WTC11 (cell line): ENCODE results near the gene MGARP.

ENCODE experiments used
- ATF1 ChIP-seq: sonication (generic); formaldehyde crosslinking; IDR thresholded peaks from 2 replicates; pipeline ENCODE4 v1.8.1; 2023; ENCODE audit warnings: mild to moderate bottlenecking, moderate library complexity, missing genetic modification reagents
- FOXP1 ChIP-seq: sonication (generic); formaldehyde crosslinking; IDR thresholded peaks from 2 replicates; pipeline ENCODE4 v1.8.0; 2022; ENCODE audit warnings: missing genetic modification reagents, mild to moderate bottlenecking, moderate library complexity, borderline replicate concordance
- HMGXB4 ChIP-seq: sonication (generic); formaldehyde crosslinking; IDR thresholded peaks from 2 replicates; pipeline ENCODE4 v1.8.1; 2023; ENCODE audit warnings: mild to moderate bottlenecking, moderate library complexity, missing genetic modification reagents
- NFE2L1 ChIP-seq: sonication (generic); formaldehyde crosslinking; IDR thresholded peaks from 2 replicates; pipeline ENCODE4 v1.8.1; 2023; ENCODE audit warnings: missing genetic modification reagents
- ZNF121 ChIP-seq: sonication (generic); formaldehyde crosslinking; IDR thresholded peaks from 2 replicates; pipeline ENCODE4 v1.8.0; 2023; ENCODE audit warnings: missing genetic modification reagents
- ZNF138 ChIP-seq: sonication (generic); formaldehyde crosslinking; conservative IDR thresholded peaks from 2 replicates; pipeline ENCODE4 v1.8.1; 2022; ENCODE audit warnings: mild to moderate bottlenecking, moderate library complexity, missing genetic modification reagents
- TF ChIP-seq, protein P1 (sequence below): fragments of 200-600 bp; IDR thresholded peaks from 2 replicates; pipeline ENCODE4 v1.8.0; 2022; ENCODE audit warnings: antibody characterized with exemption

DNA sequence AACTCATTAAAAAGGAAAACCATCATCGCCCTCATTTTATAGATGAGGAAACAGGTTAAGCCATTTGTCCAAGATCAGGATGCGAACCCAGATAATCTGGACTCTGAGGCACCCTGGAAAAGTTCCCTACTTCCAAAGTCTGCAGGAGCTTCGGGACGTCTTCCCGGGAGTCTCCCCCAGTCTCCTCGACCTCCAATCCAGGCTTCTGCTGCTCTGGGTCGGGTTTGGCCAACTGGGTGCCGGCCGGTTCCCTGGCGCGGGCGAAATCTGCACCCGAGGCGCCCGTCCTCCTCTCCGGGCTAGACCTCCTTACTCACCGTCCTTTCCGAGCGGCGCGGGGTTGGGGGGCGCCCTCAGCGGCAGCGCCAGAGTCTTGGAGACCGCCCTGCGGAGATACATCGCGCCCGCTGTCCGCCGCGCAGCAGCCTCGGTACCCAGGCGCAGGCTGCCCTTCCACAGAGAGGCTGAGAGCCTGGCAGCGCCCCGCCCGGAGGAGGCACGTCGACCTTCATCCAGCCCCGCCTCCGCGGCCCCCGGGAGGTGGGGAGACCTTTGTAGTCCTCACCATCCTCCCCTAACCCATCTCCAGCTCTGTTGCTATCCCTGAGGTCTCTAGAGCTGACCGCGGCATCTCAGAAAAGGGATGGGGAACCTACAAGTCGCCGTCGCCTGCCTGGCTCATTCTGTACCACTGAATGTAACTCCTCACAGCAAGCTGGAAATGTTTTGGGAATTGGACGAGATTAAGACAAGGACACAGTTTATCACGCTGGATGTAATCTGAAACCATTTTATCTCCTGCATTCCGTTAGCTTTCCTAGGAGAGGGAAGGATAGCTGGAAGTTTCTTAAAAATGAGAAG is at the start of gene MGARP:
- TF ChIP-seq HMGXB4 (CRISPR knock-in tag) (peak; percentile 85; the same call in 1 of the 2 replicates), NFE2L1 (CRISPR knock-in tag) (no peak), ZNF121 (CRISPR knock-in tag) (no peak), FOXP1 (peak; percentile 51; the same call in 1 of the 2 replicates), ZNF138 (CRISPR knock-in tag) (no peak), ATF1 (CRISPR knock-in tag) (no peak)
- TF ChIP-seq, protein P1, sequence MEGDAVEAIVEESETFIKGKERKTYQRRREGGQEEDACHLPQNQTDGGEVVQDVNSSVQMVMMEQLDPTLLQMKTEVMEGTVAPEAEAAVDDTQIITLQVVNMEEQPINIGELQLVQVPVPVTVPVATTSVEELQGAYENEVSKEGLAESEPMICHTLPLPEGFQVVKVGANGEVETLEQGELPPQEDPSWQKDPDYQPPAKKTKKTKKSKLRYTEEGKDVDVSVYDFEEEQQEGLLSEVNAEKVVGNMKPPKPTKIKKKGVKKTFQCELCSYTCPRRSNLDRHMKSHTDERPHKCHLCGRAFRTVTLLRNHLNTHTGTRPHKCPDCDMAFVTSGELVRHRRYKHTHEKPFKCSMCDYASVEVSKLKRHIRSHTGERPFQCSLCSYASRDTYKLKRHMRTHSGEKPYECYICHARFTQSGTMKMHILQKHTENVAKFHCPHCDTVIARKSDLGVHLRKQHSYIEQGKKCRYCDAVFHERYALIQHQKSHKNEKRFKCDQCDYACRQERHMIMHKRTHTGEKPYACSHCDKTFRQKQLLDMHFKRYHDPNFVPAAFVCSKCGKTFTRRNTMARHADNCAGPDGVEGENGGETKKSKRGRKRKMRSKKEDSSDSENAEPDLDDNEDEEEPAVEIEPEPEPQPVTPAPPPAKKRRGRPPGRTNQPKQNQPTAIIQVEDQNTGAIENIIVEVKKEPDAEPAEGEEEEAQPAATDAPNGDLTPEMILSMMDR, result no peak
